ENCODE measurements around the gene XRCC5. TPM values are rescaled to one million over a fixed set of nuclear protein-coding genes. Genes with fewer than 3 reads are reported as not detected.
"Not testable (repeated sequence)": the region's sequence is repeated elsewhere in the genome, so short reads cannot be mapped to it uniquely, and the experiment has no call there.

Gene XRCC5
- total and polyA plus RNA-seq, 10 donors: 63.5 to 252 (median 179) TPM

- H3K27ac ChIP-seq: no peak overlapping the region
- DNase-seq: no peak
- no peaks in the 10 kb centered on the region for H3K9me3 ChIP-seq
- peaks cover 0 to 6% (median 0%) of the 10 kb centered on the region in 6 donors for H3K4me1 ChIP-seq
- TF ChIP-seq POLR2AphosphoS5 (IDR thresholded peaks at IDR 0.05) (peak in 1 of 3 donors; percentile 26), POLR2A (IDR thresholded peaks at IDR 0.05) (no peak), CTCF (IDR thresholded peaks at IDR 0.05 in 8 of 11, conservative IDR thresholded peaks at IDR 0.05 in 3 of 11) (no peak)
- H3K27me3 ChIP-seq (replicated peaks in 1 of 7): no peaks in the 10 kb centered on the region
- no peak overlapping the region for H3K4me3 ChIP-seq
- intact Hi-C loops (cut with DNase I; ENCODE audit: low total_unique reads): no loop called here
- H3K36me3 ChIP-seq: peaks cover 4 to 98% (median 64%) of the 10 kb centered on the region in 6 donors
- WGBS, 5 donors: 85 to 90% (median 88%) methylated on average over 5 of the region's 5 CpGs
These were observed 97.7 kb downstream of the XRCC5 start for GRCh38 chr2:216206821-216207220.

GRCh38 chr2:216208661-216209060 lies 99.5 kb downstream of the XRCC5 start:
- TF ChIP-seq POLR2AphosphoS5 (IDR thresholded peaks at IDR 0.05): peak in 2 of 3 donors; percentile 9 to 35
- H3K27me3 ChIP-seq (replicated peaks in 1 of 7); DNase-seq; H3K9me3 ChIP-seq; H3K4me3 ChIP-seq; H3K27ac ChIP-seq; intact Hi-C loops (cut with DNase I; ENCODE audit: low total_unique reads); H3K4me1 ChIP-seq: not testable (repeated sequence)
- peaks cover 0 to 98% (median 49%) of the 10 kb centered on the region in 6 donors for H3K36me3 ChIP-seq
- 93 to 98% (median 97%) methylated on average over 8 of the region's 8 CpGs for WGBS, 5 donors

GRCh38 chr2:216210701-216211540 lies 101.8 kb downstream of the XRCC5 start:
- Histone ChIP-seq H3K27me3 (replicated peaks in 1 of 7) (no peaks in the 10 kb centered on the region), H3K4me3 (no peak overlapping the region), H3K27ac (no peak overlapping the region), H3K36me3 (peaks cover 0 to 83% (median 26%) of the 10 kb centered on the region in 6 donors), H3K9me3 (no peaks in the 10 kb centered on the region), H3K4me1 (peaks cover 0 to under 1% (median 0%) of the 10 kb centered on the region in 6 donors)
- TF ChIP-seq POLR2AphosphoS5 (IDR thresholded peaks at IDR 0.05): no peak
- no peak for TF ChIP-seq POLR2A (IDR thresholded peaks at IDR 0.05)
- no peak for TF ChIP-seq CTCF (IDR thresholded peaks at IDR 0.05 in 8 of 11, conservative IDR thresholded peaks at IDR 0.05 in 3 of 11)
- WGBS, 5 donors: 40 to 57% (median 55%) methylated on average over 3 of the region's 3 CpGs
- intact Hi-C loops (cut with DNase I; ENCODE audit: low total_unique reads): no loop called here
- DNase-seq: no peak

- Histone ChIP-seq H3K36me3 (peaks cover 0 to 82% (median 19%) of the 10 kb centered on the region in 6 donors), H3K4me3 (no peak overlapping the region), H3K27ac (no peak overlapping the region), H3K27me3 (replicated peaks in 1 of 7) (no peaks in the 10 kb centered on the region), H3K9me3 (no peaks in the 10 kb centered on the region), H3K4me1 (peaks cover 0 to 8% (median under 1%) of the 10 kb centered on the region in 6 donors)
- TF ChIP-seq POLR2AphosphoS5 (IDR thresholded peaks at IDR 0.05) (no peak), CTCF (IDR thresholded peaks at IDR 0.05 in 8 of 11, conservative IDR thresholded peaks at IDR 0.05 in 3 of 11) (no peak), POLR2A (IDR thresholded peaks at IDR 0.05) (no peak)
- intact Hi-C loops (cut with DNase I; ENCODE audit: low total_unique reads): no loop called here
- DNase-seq: no peak
- WGBS, 5 donors: 92 to 98% (median 93%) methylated on average over 2 of the region's 2 CpGs
These were observed 102.5 kb downstream of the XRCC5 start for GRCh38 chr2:216211614-216212145.
